Measurements from ENCODE around the gene CSNK1D.
A peak's percentile ranks its signal among the peaks of the same experiment; 100 is the strongest.

CSNK1D gene

GRCh38 chr17:82287013-82287867 lies 13.7 kb upstream of the CSNK1D start:
- TF ChIP-seq EZH2phosphoT487 (IDR thresholded peaks at IDR 0.05; ENCODE audit: low read depth) (no peak), CTCF (IDR thresholded peaks at IDR 0.05; ENCODE audit: low read depth, low read length) (no peak)
- Histone ChIP-seq H3K4me3 (ENCODE audit: low read length) (no peak overlapping the region), H3K4me1 (ENCODE audit: low read length) (peaks cover 16% of the 10 kb centered on the region), H4K20me1 (ENCODE audit: insufficient read depth, low read length) (no peaks in the 10 kb centered on the region), H3K36me3 (replicated peaks; ENCODE audit: low read depth, low read length) (no peaks in the 10 kb centered on the region), H3K27me3 (ENCODE audit: low read depth, low read length) (no peaks in the 10 kb centered on the region), H3K27ac (ENCODE audit: low read length) (no peak overlapping the region), H3K4me2 (ENCODE audit: low read length) (peak overlapping the region; percentile 20), H3K9ac (ENCODE audit: low read length) (no peak overlapping the region), H3K79me2 (ENCODE audit: low read length) (peaks cover 8% of the 10 kb centered on the region), H3K9me3 (ENCODE audit: insufficient read depth, low read length) (no peaks in the 10 kb centered on the region), H2AFZ (ENCODE audit: low read depth, low read length) (no peak overlapping the region)

GRCh38 chr17:82285141-82285540 lies 11.6 kb upstream of the CSNK1D start:
- H3K9me3 ChIP-seq (ENCODE audit: insufficient read depth, low read length) = no peaks in the 10 kb centered on the region
- H3K79me2 ChIP-seq (ENCODE audit: low read length) = no peaks in the 10 kb centered on the region
- H4K20me1 ChIP-seq (ENCODE audit: insufficient read depth, low read length) = no peaks in the 10 kb centered on the region
- H3K27me3 ChIP-seq (ENCODE audit: low read depth, low read length) = no peaks in the 10 kb centered on the region
- H3K4me3 ChIP-seq (ENCODE audit: low read length) = no peak overlapping the region
- H3K36me3 ChIP-seq (replicated peaks; ENCODE audit: low read depth, low read length) = no peaks in the 10 kb centered on the region
- no peak overlapping the region for H2AFZ ChIP-seq (ENCODE audit: low read depth, low read length)
- H3K4me2 ChIP-seq (ENCODE audit: low read length) = no peak overlapping the region
- H3K4me1 ChIP-seq (ENCODE audit: low read length) = peaks cover 10% of the 10 kb centered on the region
- H3K9ac ChIP-seq (ENCODE audit: low read length) = no peak overlapping the region
- H3K27ac ChIP-seq (ENCODE audit: low read length) = no peak overlapping the region
- TF ChIP-seq CTCF (IDR thresholded peaks at IDR 0.05; ENCODE audit: low read depth, low read length) (no peak), EZH2phosphoT487 (IDR thresholded peaks at IDR 0.05; ENCODE audit: low read depth) (no peak)

- no peaks in the 10 kb centered on the region for H4K20me1 ChIP-seq (ENCODE audit: insufficient read depth, low read length)
- H2AFZ ChIP-seq (ENCODE audit: low read depth, low read length) = no peak overlapping the region
- TF ChIP-seq CTCF (IDR thresholded peaks at IDR 0.05; ENCODE audit: low read depth, low read length) = no peak
- no peak for TF ChIP-seq EZH2phosphoT487 (IDR thresholded peaks at IDR 0.05; ENCODE audit: low read depth)
- H3K36me3 ChIP-seq (replicated peaks; ENCODE audit: low read depth, low read length) = no peaks in the 10 kb centered on the region
- H3K4me3 ChIP-seq (ENCODE audit: low read length) = no peak overlapping the region
- no peaks in the 10 kb centered on the region for H3K79me2 ChIP-seq (ENCODE audit: low read length)
- H3K9ac ChIP-seq (ENCODE audit: low read length) = no peak overlapping the region
- no peaks in the 10 kb centered on the region for H3K9me3 ChIP-seq (ENCODE audit: insufficient read depth, low read length)
- no peak overlapping the region for H3K27ac ChIP-seq (ENCODE audit: low read length)
- peaks cover 22% of the 10 kb centered on the region for H3K4me1 ChIP-seq (ENCODE audit: low read length)
- H3K27me3 ChIP-seq (ENCODE audit: low read depth, low read length) = no peaks in the 10 kb centered on the region
- H3K4me2 ChIP-seq (ENCODE audit: low read length) = no peak overlapping the region
These were observed 9.8 kb upstream of the CSNK1D start for GRCh38 chr17:82283208-82283749.
